Measurements from ENCODE around the gene TENT4B. TPM values are rescaled to one million over a fixed set of nuclear protein-coding genes. Genes with fewer than 3 reads are reported as not detected.

The TENT4B gene
- total RNA-seq, 4 donors from 2014 or later = 5.9 to 24.7 (median 12.7) TPM

GRCh38 chr16:50188619-50189136 is 35.6 kb downstream of the TENT4B start:
- DNase-seq = no peak
- Histone ChIP-seq H3K36me3 (no peaks in the 10 kb centered on the region), H3K27me3 (no peaks in the 10 kb centered on the region), H3K4me3 (no peak overlapping the region), H3K27ac (no peak overlapping the region), H3K4me1 (peaks cover 0 to 6% of the 10 kb centered on the region in 2 donors), H3K9me3 (no peaks in the 10 kb centered on the region)
- intact Hi-C loops (cut with DNase I; ENCODE audit: low total_unique reads) = no loop called here
- TF ChIP-seq, protein P1, sequence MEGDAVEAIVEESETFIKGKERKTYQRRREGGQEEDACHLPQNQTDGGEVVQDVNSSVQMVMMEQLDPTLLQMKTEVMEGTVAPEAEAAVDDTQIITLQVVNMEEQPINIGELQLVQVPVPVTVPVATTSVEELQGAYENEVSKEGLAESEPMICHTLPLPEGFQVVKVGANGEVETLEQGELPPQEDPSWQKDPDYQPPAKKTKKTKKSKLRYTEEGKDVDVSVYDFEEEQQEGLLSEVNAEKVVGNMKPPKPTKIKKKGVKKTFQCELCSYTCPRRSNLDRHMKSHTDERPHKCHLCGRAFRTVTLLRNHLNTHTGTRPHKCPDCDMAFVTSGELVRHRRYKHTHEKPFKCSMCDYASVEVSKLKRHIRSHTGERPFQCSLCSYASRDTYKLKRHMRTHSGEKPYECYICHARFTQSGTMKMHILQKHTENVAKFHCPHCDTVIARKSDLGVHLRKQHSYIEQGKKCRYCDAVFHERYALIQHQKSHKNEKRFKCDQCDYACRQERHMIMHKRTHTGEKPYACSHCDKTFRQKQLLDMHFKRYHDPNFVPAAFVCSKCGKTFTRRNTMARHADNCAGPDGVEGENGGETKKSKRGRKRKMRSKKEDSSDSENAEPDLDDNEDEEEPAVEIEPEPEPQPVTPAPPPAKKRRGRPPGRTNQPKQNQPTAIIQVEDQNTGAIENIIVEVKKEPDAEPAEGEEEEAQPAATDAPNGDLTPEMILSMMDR (IDR thresholded peaks at IDR 0.05) = no peak
- no peak for TF ChIP-seq POLR2A (IDR thresholded peaks at IDR 0.05)

DNA sequence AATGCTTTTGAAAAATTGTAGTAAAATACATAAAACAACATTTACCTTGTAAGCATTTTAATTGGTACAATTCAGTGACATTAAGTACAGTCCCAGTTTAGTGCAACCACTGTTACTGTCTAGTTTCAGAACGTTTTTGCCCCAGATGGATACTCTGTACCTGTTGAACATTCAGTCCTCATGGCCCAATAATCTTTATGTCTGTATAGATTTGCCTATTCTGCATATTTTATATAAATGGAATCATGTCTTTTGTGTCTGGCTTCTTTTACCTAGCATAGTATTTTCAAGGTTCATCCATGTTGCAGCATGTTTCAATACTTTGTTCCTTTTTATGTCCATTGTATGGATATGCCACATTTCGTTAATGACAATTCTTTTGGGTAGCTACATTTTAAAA is 37.2 kb downstream of the TENT4B start:
- Histone ChIP-seq H3K4me1 (peaks cover 0 to 6% of the 10 kb centered on the region in 2 donors), H3K9me3 (no peaks in the 10 kb centered on the region), H3K27ac (no peak overlapping the region), H3K4me3 (no peak overlapping the region), H3K27me3 (no peaks in the 10 kb centered on the region), H3K36me3 (no peaks in the 10 kb centered on the region)
- intact Hi-C loops (cut with DNase I; ENCODE audit: low total_unique reads) = no loop called here
- TF ChIP-seq, protein P1 (IDR thresholded peaks at IDR 0.05) = no peak
- no peak for TF ChIP-seq POLR2A (IDR thresholded peaks at IDR 0.05)
- DNase-seq = no peak

GRCh38 chr16:50192386-50193050 is 39.4 kb downstream of the TENT4B start:
- intact Hi-C loops (cut with DNase I; ENCODE audit: low total_unique reads) = no loop called here
- DNase-seq = no peak
- no peak overlapping the region for H3K27ac ChIP-seq
- no peaks in the 10 kb centered on the region for H3K36me3 ChIP-seq
- TF ChIP-seq, protein P1 (IDR thresholded peaks at IDR 0.05) = no peak
- TF ChIP-seq POLR2A (IDR thresholded peaks at IDR 0.05) = no peak
- no peaks in the 10 kb centered on the region for H3K9me3 ChIP-seq
- H3K27me3 ChIP-seq = no peaks in the 10 kb centered on the region
- peaks cover 0 to 6% of the 10 kb centered on the region in 2 donors for H3K4me1 ChIP-seq
- H3K4me3 ChIP-seq = no peak overlapping the region

DNA sequence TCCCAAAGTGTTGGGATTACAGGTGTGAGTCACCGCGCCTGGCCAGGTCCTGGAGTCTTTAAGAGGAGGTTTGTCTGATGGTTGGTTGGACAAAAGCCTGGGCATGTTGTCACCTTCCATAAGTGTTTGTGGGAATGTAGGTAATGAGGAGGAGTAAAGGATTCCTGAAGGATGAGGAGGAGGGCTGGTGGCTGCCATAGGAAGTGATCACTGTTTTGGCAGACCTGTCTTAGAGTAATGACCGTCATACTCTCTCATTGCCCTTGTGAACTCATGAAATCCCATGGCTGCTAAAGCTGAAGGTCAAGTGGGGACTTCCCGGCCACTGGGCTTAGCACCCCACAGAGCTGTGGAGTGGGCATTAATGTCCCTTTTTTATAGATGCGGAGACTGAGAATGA is 40.5 kb downstream of the TENT4B start:
- Histone ChIP-seq H3K27me3 (no peaks in the 10 kb centered on the region), H3K36me3 (no peaks in the 10 kb centered on the region), H3K4me1 (no peaks in the 10 kb centered on the region), H3K27ac (no peak overlapping the region), H3K9me3 (no peaks in the 10 kb centered on the region), H3K4me3 (no peak overlapping the region)
- TF ChIP-seq, protein P1 (IDR thresholded peaks at IDR 0.05) = no peak
- TF ChIP-seq POLR2A (IDR thresholded peaks at IDR 0.05) = no peak
- DNase-seq = no peak
- intact Hi-C loops (cut with DNase I; ENCODE audit: low total_unique reads) = no loop called here

DNA sequence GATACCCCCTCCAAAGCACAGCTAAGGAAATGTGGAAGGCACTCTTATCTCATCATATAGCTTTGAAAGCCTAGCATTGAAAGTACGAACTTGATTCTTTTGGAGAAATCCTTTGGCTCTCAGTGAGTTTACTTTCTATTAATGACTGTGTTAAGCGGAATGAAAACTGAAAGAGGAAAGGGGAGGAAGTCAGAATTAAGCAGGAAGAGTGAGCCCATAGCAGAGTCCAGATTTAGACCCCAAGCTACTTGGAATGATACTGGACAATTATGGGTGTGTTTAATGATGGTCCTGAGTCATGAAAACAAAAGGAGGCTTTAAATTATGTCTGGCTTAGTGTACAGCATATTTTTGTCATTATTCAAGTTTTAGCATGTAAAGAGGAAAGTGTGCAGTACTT is 42.2 kb downstream of the TENT4B start:
- intact Hi-C loops (cut with DNase I; ENCODE audit: low total_unique reads) = no loop called here
- H3K9me3 ChIP-seq = no peaks in the 10 kb centered on the region
- H3K27me3 ChIP-seq = no peaks in the 10 kb centered on the region
- no peaks in the 10 kb centered on the region for H3K4me1 ChIP-seq
- peak overlapping the region in 1 of 2 donors; percentile 42 for H3K27ac ChIP-seq
- no peak for TF ChIP-seq POLR2A (IDR thresholded peaks at IDR 0.05)
- TF ChIP-seq, protein P1 (IDR thresholded peaks at IDR 0.05) = no peak
- DNase-seq = no peak
- H3K4me3 ChIP-seq = no peak overlapping the region
- H3K36me3 ChIP-seq = no peaks in the 10 kb centered on the region
